ENCODE results near the gene ADAM15.

The ADAM15 gene

DNA sequence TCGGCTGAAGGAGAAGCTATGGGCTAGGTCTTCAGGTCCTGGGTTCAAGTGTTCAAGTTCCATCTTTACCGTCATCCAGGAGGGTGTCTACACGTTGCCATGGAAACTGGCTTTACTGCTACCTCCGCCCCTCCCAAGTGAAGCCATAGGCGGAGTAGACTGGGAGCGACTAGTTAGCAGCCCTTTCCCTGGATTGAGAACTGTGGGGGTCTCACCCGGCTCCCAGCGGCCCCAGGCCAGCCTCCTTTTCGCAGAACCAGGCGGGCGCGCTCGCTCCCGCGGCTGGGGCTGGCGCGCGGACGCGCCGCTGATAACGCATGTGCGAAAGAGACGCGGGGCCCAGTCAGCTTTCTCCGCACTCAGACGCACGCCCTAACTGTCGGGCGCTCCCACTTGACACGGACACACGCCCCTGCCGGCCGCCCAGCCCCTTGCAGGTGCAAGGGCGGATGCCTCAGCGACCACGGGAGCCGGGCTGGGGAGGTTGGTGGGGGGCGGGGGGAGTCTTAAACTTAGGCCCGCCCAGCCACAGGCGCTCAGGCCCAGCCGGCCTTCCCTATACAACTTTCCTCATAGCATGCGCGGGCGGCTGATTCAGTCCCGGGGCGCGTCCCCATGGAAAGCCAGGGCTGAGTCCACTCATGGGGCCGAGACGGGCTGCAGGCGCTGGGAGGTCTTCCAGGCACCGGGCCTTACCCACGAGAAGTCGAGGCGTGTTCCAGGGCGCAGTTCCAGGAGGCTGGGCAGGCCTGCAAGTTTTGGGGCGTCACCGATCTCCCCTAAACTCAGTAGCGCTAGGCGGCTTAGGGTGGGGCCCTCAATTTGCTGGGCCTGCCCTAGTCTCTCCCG, 19.8 kb downstream of the ADAM15 start:
- Histone ChIP-seq H3K9me3 (ENCODE audit: severe bottlenecking) (no peaks in the 10 kb centered on the region), H3K4me1 (ENCODE audit: insufficient read depth, poor library complexity, severe bottlenecking) (no peaks in the 10 kb centered on the region), H3K27ac (ENCODE audit: poor library complexity, severe bottlenecking) (no peak overlapping the region), H3K36me3 (ENCODE audit: low read depth) (no peaks in the 10 kb centered on the region), H3K4me3 (ENCODE audit: severe bottlenecking) (peak overlapping the region; percentile 23), H3K27me3 (ENCODE audit: insufficient read depth, poor library complexity, severe bottlenecking) (no peaks in the 10 kb centered on the region)
- peak; percentile 82 for DNase-seq (ENCODE audit: low spot score)
- ATAC-seq (ENCODE audit: low read depth) = peak; percentile 86
- peak; percentile 44 for TF ChIP-seq CTCF (IDR thresholded peaks at IDR 0.05; ENCODE audit: poor library complexity, severe bottlenecking)

DNA sequence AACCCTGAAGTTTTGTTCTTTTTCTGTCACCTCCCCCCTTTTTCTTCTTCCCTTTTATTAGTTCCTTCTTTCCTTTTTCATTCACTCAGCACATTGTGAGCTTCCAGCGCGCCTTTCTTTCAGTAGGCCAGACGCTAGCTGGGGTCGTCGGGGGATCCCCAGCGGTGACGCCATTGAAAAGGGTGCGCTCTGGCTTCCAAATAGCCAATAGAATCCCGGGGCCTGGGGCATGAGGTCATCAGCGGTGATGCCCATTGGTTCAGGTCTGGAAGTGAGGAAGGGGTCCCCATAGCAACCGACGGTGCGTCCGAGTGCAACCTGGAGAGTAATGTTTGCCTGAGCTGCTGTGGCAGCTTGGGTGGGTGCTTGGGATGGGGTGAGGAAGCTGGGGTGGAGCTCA, 20.6 kb downstream of the ADAM15 start:
- no peak for ATAC-seq (ENCODE audit: low read depth)
- H3K4me3 ChIP-seq (ENCODE audit: severe bottlenecking) = no peak overlapping the region
- no peak for DNase-seq (ENCODE audit: low spot score)
- H3K36me3 ChIP-seq (ENCODE audit: low read depth) = no peaks in the 10 kb centered on the region
- H3K27me3 ChIP-seq (ENCODE audit: insufficient read depth, poor library complexity, severe bottlenecking) = no peaks in the 10 kb centered on the region
- no peaks in the 10 kb centered on the region for H3K9me3 ChIP-seq (ENCODE audit: severe bottlenecking)
- no peaks in the 10 kb centered on the region for H3K4me1 ChIP-seq (ENCODE audit: insufficient read depth, poor library complexity, severe bottlenecking)
- H3K27ac ChIP-seq (ENCODE audit: poor library complexity, severe bottlenecking) = no peak overlapping the region
- TF ChIP-seq CTCF (IDR thresholded peaks at IDR 0.05; ENCODE audit: poor library complexity, severe bottlenecking) = no peak

DNA sequence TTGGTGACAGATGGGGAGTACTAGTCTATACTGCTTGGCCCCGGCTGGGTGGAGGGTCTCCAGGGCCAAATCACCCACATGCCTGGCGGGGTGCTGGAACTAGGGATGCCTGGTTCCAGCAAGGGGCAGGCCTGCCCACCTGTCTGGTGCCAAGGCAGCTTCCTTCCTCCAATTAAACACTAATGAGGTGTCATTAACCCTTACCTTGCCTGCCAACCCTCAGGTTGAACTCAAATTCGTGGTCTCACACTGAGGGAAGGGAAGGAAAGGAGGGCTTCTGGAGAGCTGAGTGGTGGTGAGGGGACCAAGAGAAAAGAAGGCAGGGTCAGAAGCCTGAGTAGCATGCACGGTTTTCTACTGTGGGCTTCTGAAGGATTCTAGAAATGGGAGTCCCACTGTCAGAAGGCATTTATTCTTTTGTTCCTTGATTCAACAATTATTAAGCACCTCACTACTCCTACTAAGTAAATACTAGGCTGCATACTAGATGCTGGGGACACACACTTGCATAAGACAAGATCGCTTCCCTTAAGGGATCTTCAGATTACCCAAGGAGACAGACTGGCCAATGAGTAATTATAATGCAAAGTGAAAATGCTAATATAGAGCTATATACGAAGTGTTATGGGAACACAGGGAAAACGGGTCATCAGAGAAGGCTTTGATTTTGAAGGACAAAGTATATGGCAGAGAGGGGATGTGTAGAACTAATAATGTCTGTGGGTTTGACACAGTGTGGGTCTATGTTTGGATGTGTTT, 21.6 kb downstream of the ADAM15 start:
- Histone ChIP-seq H3K36me3 (ENCODE audit: low read depth) (no peaks in the 10 kb centered on the region), H3K4me3 (ENCODE audit: severe bottlenecking) (no peak overlapping the region), H3K27me3 (ENCODE audit: insufficient read depth, poor library complexity, severe bottlenecking) (no peaks in the 10 kb centered on the region), H3K27ac (ENCODE audit: poor library complexity, severe bottlenecking) (no peak overlapping the region), H3K4me1 (ENCODE audit: insufficient read depth, poor library complexity, severe bottlenecking) (no peaks in the 10 kb centered on the region), H3K9me3 (ENCODE audit: severe bottlenecking) (no peaks in the 10 kb centered on the region)
- TF ChIP-seq CTCF (IDR thresholded peaks at IDR 0.05; ENCODE audit: poor library complexity, severe bottlenecking) = no peak
- DNase-seq (ENCODE audit: low spot score) = no peak
- ATAC-seq (ENCODE audit: low read depth) = no peak

- Histone ChIP-seq H3K4me1 (ENCODE audit: insufficient read depth, poor library complexity, severe bottlenecking) (no peaks in the 10 kb centered on the region), H3K4me3 (ENCODE audit: severe bottlenecking) (no peak overlapping the region), H3K36me3 (ENCODE audit: low read depth) (no peaks in the 10 kb centered on the region), H3K27me3 (ENCODE audit: insufficient read depth, poor library complexity, severe bottlenecking) (no peaks in the 10 kb centered on the region), H3K27ac (ENCODE audit: poor library complexity, severe bottlenecking) (no peak overlapping the region), H3K9me3 (ENCODE audit: severe bottlenecking) (no peaks in the 10 kb centered on the region)
- ATAC-seq (ENCODE audit: low read depth) (no peak), DNase-seq (ENCODE audit: low spot score) (no peak)
- no peak for TF ChIP-seq CTCF (IDR thresholded peaks at IDR 0.05; ENCODE audit: poor library complexity, severe bottlenecking)
Observed at GRCh38 chr1:155073377-155074242, 22.5 kb downstream of the ADAM15 start.
